ENCODE results near the gene CLDN8. TPM values are rescaled to one million over a fixed set of nuclear protein-coding genes. Genes with fewer than 3 reads are reported as not detected.

CLDN8 gene
- total RNA-seq (not detected), polyA plus RNA-seq (not detected)
- long read RNA-seq, donor 1 = 0 reads
- long read RNA-seq, donor 2 = 0 reads

GRCh38 chr21:30216041-30216723 lies at the start of gene CLDN8:
Gene CLDN8, minus strand, starts transcription at chr21:30216097. Its CDS starts 172 bp downstream, at chr21:30215925.
- TF ChIP-seq POLR2A (IDR thresholded peaks at IDR 0.05) = no peak
- TF ChIP-seq CTCF (IDR thresholded peaks at IDR 0.05 in 8 of 11, conservative IDR thresholded peaks at IDR 0.05 in 3 of 11) = no peak
- TF ChIP-seq POLR2AphosphoS5 (IDR thresholded peaks at IDR 0.05) = no peak
- DNase-seq = no peak
- no peaks in the 10 kb centered on the region for H3K27me3 ChIP-seq (replicated peaks in 1 of 7)
- no peaks in the 10 kb centered on the region for H3K36me3 ChIP-seq
- H3K4me3 ChIP-seq = no peak within 1 kb of the TSS
- H3K27ac ChIP-seq = no peak within 1 kb of the TSS
- no peaks in the 10 kb centered on the region for H3K4me1 ChIP-seq
- WGBS, 5 donors = 81 to 91% (median 87%) methylated on average over 5 of the region's 5 CpGs
- H3K9me3 ChIP-seq = no peaks in the 10 kb centered on the region
- intact Hi-C loops (cut with DNase I; ENCODE audit: low total_unique reads) = no loop called here

- H3K4me3 ChIP-seq = no peak overlapping the region
- no peaks in the 10 kb centered on the region for H3K4me1 ChIP-seq
- H3K27ac ChIP-seq = no peak overlapping the region
- H3K27me3 ChIP-seq (replicated peaks in 1 of 7) = no peaks in the 10 kb centered on the region
- no peaks in the 10 kb centered on the region for H3K9me3 ChIP-seq
- 62 to 79% (median 70%) methylated on average over 4 of the region's 4 CpGs for WGBS, 5 donors
- intact Hi-C loops (cut with DNase I; ENCODE audit: low total_unique reads) = no loop called here
- TF ChIP-seq POLR2AphosphoS5 (IDR thresholded peaks at IDR 0.05) = no peak
- no peak for TF ChIP-seq CTCF (IDR thresholded peaks at IDR 0.05 in 8 of 11, conservative IDR thresholded peaks at IDR 0.05 in 3 of 11)
- TF ChIP-seq POLR2A (IDR thresholded peaks at IDR 0.05) = no peak
- no peaks in the 10 kb centered on the region for H3K36me3 ChIP-seq
- no peak for DNase-seq
Measured at GRCh38 chr21:30257773-30258172, 41.9 kb upstream of the CLDN8 start.

- Histone ChIP-seq H3K9me3 (peaks cover 0 to 5% (median 0%) of the 10 kb centered on the region in 8 donors), H3K36me3 (no peaks in the 10 kb centered on the region), H3K4me1 (no peaks in the 10 kb centered on the region), H3K4me3 (no peak overlapping the region), H3K27ac (no peak overlapping the region), H3K27me3 (replicated peaks in 1 of 7) (no peaks in the 10 kb centered on the region)
- DNase-seq = no peak
- 86 to 98% (median 96%) methylated on average over 4 of the region's 4 CpGs for WGBS, 5 donors
- TF ChIP-seq POLR2A (IDR thresholded peaks at IDR 0.05) (no peak), POLR2AphosphoS5 (IDR thresholded peaks at IDR 0.05) (no peak), CTCF (IDR thresholded peaks at IDR 0.05 in 8 of 11, conservative IDR thresholded peaks at IDR 0.05 in 3 of 11) (no peak)
- intact Hi-C loops (cut with DNase I; ENCODE audit: low total_unique reads) = no loop called here
Measured at GRCh38 chr21:30256100-30256499, 40.2 kb upstream of the CLDN8 start.

GRCh38 chr21:30255679-30256078 lies 39.8 kb upstream of the CLDN8 start:
- peaks cover 0 to 5% (median 0%) of the 10 kb centered on the region in 8 donors for H3K9me3 ChIP-seq

More at GRCh38 chr21:30255679-30256078, 39.8 kb upstream of the CLDN8 start:
- Histone ChIP-seq H3K4me1 (no peaks in the 10 kb centered on the region), H3K36me3 (no peaks in the 10 kb centered on the region), H3K27ac (no peak overlapping the region), H3K4me3 (no peak overlapping the region), H3K27me3 (replicated peaks in 1 of 7) (no peaks in the 10 kb centered on the region)
- TF ChIP-seq POLR2A (IDR thresholded peaks at IDR 0.05) (no peak), POLR2AphosphoS5 (IDR thresholded peaks at IDR 0.05) (no peak), CTCF (IDR thresholded peaks at IDR 0.05 in 8 of 11, conservative IDR thresholded peaks at IDR 0.05 in 3 of 11) (no peak)
- no peak for DNase-seq
- WGBS, 5 donors = 33 to 87% (median 39%) methylated on average over 1 of the region's 1 CpG
- intact Hi-C loops (cut with DNase I; ENCODE audit: low total_unique reads) = no loop called here

Measured in spleen (tissue), 13 donors.